HG03469 (cell line): ENCODE measurements around the gene MBD3.

Experiments
- ATAC-seq: cut with Tn5 transposase; IDR thresholded peaks from one replicate; pipeline ENCODE4 v1.9.1; 2021; ENCODE audit warnings: mild to moderate bottlenecking, moderate library complexity, moderate number of reproducible peaks; ENCODE audit not compliant: unreplicated experiment

Gene MBD3

DNA sequence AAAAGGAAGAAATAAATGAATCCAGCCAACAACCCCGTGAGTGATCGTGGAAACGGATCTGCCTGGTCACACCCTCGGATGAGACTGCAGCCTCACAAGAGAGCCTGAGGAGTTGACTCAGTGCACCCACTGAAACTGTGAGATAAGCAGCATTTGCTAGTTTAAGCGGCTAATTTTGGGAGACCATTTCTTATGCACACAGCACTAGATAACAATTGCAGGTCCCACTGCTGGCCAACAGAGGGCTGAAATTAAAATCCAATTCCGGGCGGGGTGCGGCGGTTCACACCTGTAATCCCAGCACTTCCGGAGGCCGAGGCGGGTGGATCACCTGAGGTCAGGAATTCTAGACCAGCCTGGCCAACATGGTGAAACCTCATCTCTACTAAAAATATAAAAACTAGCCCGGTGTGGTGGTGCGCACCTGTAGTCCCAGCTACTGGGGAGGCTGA, 9.0 kb upstream of the MBD3 start:
- ATAC-seq, result no peak

DNA sequence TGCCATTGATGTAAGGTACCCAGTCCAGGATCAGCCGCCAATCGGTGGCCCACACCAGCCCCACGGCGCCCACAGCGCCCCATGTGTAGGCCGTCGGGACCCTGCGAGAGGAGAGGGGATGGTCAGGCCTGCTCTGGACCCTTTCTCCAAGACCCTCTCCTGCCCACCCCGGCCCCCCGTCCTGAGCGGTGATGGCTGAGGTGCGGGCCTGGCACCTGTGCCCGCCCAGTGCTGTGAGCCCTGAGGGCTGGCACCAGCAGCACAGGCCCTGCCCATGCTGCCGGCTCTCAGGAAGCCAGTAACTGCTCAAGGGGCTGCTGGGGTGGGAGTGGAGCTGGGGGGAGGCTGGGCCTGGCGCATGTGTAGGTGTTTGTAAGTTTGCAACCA, 6.8 kb upstream of the MBD3 start:
- ATAC-seq, result no peak

DNA sequence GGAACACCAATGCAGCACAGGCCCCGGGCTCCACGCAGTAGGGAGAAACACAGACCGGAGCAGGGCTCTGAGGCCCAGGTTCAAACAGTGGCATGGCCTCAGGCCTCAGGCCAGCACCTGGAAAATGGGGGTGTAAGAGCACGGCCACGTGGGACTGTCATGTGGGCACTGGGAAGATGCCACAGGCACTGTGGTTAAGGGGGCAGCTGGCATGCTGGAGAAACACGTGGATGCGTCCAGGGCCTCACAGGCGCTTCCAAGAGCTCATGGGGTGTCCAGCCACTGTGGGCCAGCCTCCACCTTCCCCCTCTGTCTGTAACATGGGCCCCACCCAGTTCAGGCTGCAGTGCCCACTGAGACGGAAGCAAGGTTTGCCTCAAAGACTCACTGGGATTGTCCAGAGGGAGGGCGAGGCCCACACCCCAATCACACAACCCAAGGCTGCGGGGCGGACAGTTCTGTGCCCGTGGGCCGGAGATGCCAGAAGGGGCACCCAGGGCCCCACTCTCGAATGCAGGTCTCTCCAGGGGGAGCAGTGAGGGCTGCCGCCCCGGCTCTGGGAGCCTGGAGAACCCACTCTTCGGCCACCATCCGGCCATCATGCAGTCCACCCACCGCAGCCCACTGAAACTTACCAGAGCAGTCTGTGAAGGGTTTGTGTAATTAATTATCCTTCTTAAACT, 6.3 kb upstream of the MBD3 start:
- no peak for ATAC-seq

DNA sequence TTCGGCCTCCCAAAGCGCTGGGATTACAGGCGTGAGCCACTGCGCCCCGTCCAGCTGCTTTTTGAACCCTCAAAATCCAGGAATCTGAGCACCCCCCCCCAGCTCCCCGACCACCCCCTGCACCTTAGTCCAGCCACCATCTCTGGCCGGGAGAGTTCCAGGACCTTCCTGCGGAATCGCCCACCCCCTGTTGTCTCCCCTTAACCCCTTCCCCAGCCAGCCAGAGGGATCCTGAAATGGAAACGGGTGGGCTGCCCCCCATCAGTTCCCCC, 772 bp upstream of the MBD3 start:
- ATAC-seq, result no peak

DNA sequence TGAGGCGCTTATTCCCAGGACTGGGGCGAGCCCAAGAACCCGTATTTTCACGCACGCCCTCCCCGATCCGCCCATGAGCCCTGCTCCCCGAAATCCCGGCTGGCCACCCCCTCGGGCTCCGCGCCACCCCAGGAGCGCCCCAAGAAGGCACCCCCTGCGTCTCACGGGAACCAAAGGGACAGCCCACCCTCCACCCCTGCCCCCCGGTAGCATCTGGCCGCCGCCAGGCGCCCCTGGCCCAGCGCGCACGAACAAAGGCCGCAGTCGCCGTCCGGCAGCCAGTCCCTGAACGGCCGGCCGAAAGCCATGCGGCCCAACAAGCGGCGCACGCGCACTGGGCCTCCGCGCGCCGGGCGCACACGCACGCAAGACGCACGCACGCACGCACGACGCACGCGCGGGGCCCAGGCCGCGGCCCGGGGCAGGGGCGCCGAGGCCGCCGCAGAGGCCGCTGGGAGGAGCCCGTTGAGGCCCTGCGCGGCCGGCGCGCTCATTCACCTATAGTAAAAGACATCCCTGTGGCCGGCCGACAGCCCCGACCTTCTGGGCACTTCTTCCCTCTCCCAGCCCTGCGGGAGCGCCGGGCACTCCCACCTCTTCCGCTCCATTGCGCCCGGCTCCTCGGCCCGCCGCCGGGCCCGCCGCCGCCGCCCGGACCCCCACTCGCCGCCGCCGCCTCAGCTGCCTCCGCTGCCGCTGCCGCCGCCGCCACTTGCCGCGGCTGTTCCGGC, 476 bp downstream of the MBD3 start:
- peak; percentile 41 for ATAC-seq

DNA sequence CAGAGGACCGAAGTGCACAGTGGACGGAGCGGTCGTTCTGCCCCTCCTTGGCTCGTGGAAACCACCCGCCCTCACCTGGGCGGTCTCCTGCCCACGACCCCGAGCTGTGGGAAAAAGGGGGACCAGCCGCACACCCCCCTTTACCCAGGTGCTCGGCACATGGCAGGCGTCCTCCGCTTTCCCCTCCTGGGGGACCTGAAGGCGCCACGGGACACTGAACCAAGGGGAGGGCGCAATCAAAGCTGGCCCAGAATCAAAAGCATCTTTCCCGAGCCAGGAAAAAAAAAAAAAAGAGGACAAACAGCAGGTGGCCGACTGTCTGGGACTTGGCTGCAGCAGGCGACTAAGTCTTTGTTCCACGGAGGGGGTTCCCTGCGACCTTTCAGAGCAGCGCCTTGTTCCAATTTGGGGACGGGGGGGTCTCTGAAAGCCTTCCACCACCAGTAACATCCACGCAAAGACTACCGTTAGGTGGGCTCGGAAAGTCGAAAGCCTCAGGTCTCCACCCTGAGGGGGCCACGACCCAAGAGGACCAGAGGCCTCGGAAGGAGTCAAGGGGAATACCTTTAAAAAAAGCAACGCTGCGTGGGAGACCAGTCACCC, 1.1 kb downstream of the MBD3 start:
- ATAC-seq, result no peak

DNA sequence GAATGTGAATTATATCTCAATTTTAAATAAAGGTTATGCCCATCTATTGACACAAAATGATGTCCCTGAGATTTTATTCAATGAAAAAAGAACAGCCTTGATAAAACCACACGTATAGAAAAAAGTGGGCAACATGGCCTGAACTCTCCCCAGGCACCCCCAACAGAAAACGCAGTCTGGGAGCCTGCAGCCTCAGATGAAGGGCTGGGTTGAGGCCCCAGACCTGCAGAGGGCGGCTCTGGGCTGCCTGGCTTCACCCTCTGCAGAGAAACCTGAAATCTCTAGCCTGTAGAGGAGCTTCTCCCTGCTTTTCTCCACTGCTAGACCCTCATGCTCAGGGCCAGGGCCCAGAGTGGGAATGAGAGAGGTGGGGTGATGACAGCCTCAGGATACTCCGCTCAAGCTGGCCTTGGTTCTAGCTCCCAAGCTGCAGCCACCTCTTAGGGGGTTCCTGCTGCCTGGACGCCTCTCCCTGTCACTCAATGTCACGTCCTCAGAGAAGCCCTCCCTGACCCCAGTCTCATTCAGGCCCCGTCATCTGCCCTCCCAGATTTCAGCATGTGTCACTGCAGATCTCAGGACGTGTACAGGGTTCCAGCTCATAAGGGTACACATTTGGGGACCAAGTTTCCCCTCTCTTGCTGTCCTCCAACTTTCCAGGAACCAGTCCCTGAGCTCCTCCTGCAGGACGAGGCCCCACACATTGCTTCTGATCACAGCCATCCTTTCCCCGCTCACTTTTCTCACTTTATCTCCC, 1.8 kb downstream of the MBD3 start:
- ATAC-seq, result no peak

DNA sequence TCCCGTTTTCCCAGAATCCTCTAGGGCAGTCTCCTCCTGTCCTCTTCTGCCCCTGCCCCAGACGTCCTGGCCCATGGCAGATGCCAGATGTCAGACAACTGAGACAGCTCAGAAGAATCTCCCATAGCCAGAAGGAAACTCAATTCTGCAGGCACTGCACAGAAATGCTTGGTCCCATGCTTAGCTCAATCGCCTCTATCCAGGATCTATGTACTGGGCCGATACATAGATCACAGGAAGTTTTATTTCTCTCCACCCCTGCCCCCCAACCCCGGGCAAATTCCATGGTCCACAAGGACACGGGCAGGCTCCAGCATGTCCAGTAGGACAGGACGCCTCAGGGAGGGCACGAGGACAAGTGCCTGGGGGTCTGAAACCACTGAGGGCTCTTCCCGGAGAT, 4.8 kb downstream of the MBD3 start:
- ATAC-seq, result no peak

DNA sequence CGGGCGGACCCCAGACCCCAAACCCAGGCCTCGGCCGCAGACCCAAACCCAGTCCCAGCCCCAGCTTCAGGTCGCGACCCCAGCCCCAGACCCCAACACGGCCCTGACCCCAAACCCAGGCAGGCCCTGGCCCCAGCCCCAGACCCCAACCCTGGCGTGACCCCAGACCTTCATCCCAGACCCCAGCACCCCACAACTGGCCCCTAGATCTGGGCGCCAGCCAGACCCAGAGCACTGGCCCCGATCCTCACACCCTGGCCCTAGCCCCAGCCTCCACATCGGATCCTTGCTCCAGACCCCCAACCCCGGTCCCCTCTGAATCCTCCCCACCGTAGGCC, 7.5 kb downstream of the MBD3 start:
- no peak for ATAC-seq

DNA sequence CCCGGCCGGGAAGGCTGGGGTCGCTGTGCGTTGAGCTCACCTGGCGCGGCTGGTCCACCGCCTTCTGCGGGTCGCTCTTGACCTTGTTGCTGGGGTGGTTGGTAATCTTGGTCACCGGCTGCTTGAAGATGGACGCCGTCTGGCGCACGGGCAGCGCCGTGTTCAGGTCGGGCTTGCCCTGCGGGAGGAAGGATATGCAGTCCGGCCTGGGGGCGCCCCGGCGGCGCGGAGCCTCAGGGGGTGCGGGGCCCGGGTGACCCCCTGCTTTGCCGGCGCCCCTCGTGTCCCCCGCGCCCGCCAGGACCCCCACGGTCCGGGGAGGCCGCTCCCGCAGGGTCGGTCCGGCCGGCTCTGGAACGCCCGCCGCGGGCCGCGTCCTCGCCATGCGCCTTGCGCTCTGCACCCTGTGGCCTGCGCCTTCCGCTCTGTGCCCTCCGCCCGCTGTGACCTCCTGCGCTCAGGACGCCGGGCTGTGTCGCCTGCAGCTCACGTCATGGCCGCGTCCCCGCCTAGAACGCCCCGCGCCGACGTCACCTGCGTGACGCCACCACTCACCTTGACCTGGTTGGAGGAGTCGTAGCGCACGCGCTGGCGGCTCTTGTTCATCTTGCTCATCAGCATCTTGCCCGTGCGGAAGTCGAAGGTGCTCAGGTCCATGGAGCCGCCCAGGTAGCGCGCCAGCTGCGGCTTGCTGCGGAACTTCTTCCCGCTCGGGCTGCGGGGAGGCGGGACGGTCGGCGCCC, 8.0 kb downstream of the MBD3 start:
- ATAC-seq, result no peak

DNA sequence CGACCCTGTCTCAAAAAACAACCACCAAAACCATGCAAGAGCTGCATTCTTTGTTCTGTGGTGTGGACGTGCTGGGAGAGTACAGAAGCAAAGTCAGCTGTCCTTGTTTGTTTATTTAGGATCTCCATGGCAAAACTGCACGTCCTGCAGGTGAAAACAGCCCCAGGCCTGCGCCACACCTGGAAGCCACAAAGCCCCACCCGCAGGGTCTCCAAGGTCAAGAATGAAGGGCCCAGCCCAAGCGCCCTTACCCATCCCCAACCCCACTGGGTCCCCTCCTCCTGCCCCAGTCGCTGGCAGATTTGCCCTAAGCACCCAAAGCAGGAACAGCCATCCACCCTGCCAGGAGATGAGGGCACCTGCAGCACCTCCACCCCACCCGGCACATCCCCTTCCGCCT, 10.5 kb downstream of the MBD3 start:
- ATAC-seq, result no peak

DNA sequence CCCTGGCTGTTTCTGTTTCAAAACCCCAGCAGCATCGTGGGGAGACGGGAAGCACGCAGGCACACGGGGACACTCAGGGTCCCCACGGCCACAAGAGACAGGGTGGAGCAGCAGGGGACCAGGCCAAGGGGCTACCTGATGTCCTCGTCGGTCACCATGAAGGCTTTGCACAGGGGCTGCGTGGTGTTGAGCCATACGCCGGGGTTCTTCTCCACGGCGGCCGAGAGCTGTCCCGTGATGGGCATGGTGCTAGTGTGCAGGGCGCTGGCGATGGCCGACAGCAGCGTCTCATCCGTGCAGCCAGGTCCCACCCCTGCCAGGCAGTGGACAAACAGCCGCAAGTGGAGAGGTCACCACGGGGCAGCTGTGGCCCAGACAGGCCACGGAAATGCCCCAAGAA, 11.7 kb downstream of the MBD3 start:
- ATAC-seq, result no peak

DNA sequence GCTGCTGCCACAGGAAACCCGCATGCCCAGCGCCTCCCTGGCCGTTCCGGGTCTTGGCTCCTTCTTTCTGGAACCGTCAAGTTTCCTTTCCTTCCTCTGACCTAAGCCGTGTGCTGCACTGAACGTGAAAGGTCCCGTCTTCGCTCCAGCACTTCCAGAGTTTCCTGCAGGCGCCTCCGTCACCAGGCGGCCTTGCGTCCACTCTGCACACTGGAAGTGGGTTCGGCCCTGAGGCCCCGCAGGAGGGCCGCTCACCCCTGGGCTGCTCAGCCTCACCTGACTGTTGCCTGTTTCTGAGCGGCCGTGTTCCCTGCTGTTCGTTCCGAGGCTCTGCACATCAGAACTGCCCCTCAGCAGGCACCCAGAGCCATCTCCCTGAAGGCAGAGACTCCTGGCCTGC, 12.3 kb downstream of the MBD3 start:
- ATAC-seq, result no peak

DNA sequence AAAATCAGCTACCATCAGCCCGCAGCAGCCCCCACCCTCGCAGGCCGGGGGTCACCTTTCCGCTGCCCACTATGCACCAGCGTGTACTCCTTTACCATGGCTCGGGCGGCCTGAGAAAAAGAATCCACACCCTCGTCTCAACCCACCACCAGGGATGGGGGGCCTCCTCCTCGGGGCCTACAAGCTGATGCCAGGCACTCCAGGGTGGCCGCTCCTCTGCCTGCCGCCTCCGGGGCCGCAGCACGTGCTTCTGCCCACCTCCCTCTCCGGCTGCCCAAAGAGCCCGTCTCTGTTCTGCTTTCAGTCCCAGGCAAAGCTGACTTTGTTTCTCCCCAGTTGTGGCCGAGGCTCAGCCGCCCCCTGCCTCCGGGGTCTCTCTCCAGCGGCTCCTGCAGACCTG, 13.4 kb downstream of the MBD3 start:
- no peak for ATAC-seq

DNA sequence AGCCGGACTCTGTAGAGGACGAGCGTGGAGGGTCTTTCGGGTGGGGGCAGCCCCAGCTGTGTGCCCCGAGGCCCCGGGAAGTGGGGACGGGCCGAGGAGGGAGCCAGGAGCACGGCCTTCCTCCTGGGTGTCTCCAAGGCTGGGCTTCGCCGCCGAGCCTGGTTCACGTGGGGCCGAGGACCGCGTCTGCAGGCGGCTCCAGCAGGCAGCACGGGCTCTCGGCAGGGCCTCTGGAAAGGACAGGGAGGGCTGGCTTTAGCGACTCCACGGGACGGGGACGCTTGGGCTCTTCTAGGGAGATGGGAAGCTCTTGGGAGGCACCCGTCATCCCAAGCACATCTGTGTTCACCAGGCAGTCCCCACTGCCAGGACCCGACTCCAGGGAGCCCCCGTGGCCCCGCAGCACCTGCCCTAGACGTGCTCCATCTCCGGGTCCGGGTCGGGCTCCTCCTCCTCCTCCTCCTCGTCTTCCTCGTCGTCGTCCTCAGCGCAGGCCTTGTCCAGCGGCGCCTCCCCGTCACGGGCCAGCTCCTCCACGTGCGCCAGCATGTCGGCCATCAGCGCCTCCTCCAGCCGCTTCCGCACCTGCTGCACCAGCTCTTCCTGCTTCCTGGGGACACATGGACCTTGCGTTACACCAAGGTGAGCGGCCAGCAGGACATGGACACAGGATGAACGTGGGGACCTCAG, 14.6 kb downstream of the MBD3 start:
- ATAC-seq, result no peak

DNA sequence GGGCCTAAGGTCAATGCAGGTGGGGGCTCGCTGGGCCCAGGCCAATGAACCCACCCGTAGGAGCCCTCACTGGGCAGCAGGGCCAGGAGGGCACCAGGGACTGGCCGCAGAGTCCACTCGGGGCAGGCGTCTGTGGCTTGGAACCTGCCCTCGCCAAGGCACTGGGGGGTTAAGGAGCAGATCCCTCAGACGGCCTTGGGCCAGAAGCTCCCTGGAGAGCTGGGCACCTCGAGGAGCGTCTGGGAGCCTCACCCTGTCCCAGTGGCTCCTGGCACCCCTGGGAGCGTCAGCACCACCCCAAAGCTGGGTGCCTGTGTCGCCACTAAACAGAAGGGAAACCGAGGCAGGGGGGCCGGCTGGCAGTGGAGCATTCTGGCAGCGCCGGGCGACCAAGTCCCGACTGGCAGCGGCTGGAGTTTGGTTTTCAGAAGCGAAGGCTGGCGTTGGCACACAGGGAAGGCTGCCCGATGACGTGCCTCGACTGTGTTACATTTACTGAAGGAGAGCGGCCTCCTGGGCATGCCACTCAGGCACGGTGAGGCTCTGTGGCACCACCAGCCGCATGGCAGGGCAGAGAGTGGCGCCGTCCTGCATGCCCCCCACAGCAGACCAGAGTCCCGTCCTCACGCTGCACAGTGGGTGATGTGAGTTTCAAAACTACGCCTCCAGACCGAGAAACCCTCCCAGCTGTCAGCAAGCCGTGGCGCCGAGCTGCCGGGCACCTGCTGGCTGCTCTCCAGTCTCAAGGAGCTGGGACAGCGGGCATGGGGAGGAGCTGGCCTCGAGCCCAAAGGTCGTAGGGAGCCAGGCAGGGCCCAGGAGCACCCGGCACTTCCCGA, 15.4 kb downstream of the MBD3 start:
- no peak for ATAC-seq

DNA sequence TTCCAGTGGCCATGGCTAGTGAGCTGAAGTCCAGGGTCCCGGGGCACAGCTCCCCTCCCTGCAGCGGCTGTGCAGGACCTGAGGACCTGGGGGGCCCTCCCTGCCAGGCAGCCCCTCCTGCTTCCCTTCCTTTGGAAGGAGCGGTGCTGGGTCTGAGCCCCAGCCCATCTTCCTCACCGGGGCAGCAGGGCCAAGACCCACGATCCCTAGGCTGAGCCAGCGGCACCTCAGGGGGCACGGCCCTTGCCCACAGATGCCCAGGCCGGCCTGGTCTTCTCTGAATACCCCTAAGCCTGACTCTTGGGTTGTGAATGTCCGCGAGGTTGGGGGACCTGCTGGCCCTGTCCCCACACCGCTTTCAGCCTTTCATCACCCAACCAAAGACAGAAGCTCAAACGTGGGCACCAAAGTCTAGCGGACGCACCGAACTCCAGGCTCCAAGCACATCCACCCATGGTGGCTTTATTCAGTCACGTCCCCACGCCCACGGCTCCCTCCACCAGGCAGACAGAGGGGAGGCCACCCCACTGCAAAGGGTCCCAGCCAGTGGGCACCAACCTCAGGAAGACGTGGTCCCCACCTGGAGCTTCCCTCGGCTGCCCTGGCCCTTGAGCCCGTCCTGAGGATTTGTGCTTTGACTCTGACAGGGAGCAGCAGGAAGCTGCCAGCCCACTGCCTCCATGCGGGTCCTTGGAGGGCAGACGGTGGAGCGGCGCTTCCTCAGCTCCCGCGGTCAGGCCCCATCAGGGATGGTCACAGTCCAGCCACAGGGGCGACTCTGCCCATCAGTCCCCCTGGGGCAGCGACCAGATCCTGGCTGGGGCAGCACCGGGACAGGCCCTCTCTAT, 16.2 kb downstream of the MBD3 start:
- ATAC-seq, result no peak

DNA sequence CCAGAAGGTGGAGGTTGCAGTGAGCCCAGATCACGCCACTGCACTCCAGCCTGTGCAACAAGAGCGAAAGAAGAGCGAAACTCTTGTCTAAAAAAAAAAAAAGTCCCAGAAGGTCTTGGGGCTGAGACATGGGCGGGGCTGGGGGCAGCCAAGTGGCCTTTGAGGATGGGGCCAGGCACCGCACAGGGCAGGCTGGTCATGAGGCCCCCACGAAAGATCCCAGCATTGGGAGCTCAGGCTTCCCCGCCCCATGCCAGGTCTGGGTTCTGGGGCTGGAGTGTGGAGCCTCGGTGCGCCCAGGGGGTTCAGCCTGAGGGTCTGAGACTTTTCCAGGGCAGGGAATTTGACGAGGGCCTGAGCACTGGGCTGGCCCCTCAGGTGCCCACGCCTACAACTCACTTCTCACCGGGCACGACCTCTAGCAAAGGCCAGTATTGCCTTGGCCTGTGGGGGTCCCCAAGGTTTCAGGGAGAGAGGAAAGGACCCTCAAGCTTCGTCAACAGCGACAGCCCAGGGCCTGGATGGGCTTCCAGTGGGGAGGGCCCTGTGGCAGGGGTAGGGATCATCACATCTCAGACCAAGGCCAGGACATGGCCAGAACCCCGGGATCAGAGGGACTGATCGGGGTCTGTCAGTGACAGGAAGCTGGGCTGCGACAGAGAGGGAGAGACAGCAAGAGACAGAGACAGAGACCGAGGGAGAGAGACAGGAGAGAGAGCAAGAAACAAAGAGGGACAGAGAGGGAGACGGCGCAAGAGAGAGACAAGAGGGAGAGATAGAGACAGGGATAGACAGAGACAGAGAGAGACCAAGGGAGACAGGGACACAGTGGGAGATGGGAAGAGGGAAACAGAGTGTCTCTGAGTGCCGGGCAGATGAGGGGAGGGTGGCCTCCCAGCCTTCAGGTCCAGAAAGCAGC, 17.1 kb downstream of the MBD3 start:
- no peak for ATAC-seq
